HUDEP-2 (cell line): ENCODE results near the gene RAB6A.
"Not testable (repeated sequence)": the region's sequence is repeated elsewhere in the genome, so short reads cannot be mapped to it uniquely, and the experiment has no call there.

Experiments
- DNase-seq, 76 experiments: peaks; one replicate each; lab custom pipeline; 2025; ENCODE audit not compliant: unreplicated experiment in 76 of 76; lab: John Stamatoyannopoulos, UW

Gene RAB6A

DNA sequence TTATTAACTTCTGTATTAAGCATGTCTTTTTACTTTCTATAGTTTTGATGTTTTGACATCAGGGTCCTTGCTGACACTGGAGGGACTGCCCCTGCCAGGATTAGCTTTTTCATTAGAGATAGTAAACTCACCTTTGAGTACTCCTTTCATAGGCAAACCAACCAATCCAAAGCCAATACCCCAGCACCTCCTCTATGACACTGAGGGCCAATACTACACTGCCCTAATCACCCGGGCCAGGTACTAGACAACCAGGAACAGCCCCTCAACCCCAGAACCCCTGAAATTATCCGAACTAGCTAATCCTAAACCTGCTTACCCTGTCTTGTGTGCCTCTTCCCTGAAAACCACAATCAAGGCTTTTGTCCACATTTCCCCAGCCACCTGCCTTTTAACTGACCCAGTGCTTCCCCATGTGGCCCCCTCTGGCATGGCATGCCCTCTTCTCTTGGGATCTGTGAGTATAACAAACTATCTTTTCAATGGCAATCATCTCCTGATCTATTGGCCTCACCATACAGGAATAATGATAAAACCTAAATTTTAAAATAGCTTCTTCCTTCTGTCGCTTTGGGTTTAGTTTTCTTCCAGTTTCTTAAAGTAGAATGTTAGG lies 31.2 kb downstream of the RAB6A start:
- DNase-seq, result peak in 10 of 76 experiments; percentile 0 to 24 (median 6)

GRCh38 chr11:73728000-73728399 lies 32.9 kb downstream of the RAB6A start:
- DNase-seq, result no peak

DNA sequence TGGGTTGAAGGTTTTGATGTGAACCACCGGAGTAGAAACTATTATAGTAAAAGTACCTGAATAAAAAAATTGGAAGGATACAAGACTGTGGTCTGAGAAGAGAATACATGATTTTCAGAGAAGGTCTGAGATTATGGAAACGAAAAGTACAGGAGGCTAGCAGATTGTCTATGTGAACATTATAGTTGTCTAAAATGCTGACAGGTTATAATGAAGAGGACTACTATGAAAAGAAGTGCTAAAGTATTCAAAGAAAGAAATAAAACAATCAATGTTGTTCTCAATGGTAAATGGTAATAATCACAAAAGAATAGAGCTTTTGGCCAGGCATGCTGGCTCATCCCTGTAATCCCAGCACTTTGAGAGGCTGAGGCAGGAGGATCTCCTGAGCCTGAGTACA lies 34.0 kb downstream of the RAB6A start:
- no peak for DNase-seq

- no peak for DNase-seq
These were observed 43.7 kb downstream of the RAB6A start for GRCh38 chr11:73717136-73717535.

GRCh38 chr11:73716153-73717056 lies 44.5 kb downstream of the RAB6A start:
- DNase-seq, result peak in 6 of 76 experiments; percentile 1 to 26 (median 8)

GRCh38 chr11:73715541-73715940 lies 45.3 kb downstream of the RAB6A start:
- DNase-seq, result no peak

- no peak for DNase-seq
These were observed 49.9 kb downstream of the RAB6A start for GRCh38 chr11:73710964-73711363.

DNA sequence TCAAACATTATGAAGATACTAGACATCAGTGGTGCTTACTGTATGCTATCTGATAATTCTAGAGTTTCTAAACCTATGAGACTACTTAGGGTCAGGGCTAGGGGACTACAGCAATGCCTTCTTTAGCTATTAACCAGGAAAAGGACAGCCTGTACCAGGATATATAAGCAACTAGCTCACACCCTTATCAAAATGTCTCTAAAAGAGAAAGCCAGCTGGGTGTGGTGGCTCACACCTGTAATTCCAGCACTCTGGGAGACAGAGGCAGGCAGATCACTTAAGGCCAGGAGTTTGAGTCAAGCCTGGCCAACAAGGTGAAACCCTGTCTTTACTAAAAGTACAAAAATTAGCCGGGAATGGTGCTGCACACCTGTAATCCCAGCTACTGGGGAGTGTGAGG lies 55.8 kb downstream of the RAB6A start:
- DNase-seq, result no peak

- DNase-seq, result no peak
These were observed 66.9 kb downstream of the RAB6A start for GRCh38 chr11:73693899-73694525.

GRCh38 chr11:73680687-73681086 lies 80.2 kb downstream of the RAB6A start:
- no peak for DNase-seq

DNA sequence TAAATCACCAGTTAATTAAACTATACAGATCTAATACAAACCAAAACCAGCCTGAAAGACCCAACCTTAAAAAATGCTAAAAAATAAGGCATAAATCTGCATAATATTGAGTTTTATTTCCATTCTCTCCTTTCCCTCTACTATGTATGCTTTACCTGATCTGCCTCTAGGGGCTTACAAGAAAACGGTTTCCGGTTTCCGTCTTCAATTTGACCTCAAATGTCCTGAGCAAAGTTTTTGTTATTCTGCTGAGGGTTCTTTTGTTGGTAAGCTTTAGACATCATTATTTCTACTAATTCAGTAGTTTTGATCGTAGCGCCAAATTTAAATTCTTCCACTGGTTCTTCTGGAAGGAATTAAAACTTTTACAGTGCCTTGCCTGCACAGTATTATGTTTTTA lies 84.3 kb downstream of the RAB6A start:
- not testable (repeated sequence) for DNase-seq

DNA sequence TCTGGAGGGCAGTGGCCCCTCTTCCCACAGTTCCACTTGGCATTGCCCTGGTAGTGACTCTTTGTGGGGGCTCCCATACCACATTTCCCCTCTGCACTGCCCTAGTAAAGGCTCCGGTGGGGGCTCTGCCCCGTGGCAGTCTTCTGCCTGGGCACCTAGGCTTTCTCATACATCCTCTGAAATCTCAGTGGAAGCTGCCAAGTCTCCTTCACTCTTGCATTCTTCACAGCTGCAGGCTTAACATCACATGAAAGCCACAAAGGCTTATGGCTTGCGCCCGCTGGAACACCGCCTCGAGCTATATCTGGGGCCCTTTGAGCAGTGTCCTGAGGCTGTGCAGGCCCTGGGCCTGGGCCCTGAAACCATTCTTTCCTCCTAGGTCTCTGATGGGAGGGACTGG lies 89.2 kb downstream of the RAB6A start:
- no peak for DNase-seq

GRCh38 chr11:73670808-73671207 lies 90.1 kb downstream of the RAB6A start:
- DNase-seq, result no peak

DNA sequence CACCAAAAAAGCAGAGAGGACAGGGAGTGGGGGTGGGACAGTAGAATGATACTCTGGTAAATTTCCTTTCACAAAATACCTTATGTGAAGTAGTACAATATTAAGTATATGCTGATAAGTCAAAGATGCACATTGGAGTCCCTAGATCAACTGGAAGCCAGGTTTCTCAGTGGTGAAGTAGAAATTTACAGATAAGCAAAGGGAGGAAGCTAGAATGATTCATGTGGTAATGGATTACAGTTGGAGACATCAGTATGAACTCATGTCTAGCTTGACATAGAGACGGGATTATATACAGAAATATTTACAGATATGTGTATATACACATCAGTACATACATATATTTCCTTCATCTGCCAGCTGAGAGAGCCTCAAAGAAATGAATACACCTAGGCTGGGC lies 93.0 kb downstream of the RAB6A start:
- DNase-seq, result no peak

DNA sequence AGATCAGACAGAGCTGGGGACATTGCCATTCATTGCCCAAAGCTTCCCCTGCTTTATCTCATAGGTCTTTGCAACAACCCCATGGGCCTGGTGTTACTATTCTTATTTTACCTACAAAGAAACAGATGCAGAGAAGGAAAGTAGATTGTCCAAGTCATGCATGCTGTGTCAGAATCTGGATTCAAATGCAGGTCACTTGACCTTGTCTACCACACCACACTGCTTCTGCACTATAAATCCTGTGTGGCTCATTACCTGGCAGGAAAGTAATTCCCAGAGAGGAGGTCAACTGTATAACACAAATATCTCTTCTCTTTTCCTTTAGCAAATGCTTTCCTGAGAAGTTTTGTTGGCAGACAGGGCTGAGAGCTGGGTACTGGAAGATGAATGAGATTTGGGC lies 96.0 kb downstream of the RAB6A start:
- no peak for DNase-seq

DNA sequence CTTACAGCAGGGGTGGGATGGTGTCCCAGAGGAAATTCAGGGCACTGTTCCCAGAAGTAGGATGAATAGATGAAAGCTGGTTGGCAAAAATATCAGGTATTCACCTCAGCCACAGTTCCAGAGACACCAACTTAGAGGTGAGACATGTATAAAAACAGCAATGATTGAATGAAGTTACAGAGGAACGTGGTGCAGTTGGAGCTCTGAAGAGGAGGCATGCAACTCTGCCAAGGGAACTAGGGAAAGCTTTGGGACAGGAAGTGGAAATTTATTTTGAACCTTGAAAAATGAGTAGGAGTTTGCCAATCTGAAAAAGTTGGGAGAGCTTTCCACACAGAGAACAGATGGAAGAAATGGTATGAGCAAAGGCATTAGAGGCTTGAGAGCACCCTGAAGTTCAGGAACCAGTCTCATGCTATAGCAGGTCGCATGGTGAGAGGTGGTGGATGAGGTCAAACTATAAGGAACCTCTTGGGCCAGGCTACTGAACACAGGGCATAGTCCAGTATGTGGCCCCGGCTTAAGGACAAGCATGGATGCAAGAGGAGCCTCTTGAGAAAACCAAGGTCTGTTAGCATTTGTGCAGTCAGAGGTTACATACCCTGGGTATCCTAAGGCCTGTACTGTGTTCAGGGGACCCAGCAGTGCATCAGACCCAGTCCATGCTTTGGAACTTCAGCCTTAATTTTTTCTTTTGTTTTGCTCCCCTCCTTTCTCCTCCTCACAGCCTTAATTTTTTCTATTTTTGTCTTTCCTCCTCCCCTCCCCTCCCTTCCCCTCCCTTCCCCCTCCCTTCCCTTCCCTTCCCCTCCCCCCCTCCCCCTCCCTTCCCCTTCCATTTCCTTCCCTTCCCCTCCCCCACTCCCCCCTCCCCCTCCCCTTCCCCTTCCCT lies 97.0 kb downstream of the RAB6A start:
- DNase-seq, result no peak

DNA sequence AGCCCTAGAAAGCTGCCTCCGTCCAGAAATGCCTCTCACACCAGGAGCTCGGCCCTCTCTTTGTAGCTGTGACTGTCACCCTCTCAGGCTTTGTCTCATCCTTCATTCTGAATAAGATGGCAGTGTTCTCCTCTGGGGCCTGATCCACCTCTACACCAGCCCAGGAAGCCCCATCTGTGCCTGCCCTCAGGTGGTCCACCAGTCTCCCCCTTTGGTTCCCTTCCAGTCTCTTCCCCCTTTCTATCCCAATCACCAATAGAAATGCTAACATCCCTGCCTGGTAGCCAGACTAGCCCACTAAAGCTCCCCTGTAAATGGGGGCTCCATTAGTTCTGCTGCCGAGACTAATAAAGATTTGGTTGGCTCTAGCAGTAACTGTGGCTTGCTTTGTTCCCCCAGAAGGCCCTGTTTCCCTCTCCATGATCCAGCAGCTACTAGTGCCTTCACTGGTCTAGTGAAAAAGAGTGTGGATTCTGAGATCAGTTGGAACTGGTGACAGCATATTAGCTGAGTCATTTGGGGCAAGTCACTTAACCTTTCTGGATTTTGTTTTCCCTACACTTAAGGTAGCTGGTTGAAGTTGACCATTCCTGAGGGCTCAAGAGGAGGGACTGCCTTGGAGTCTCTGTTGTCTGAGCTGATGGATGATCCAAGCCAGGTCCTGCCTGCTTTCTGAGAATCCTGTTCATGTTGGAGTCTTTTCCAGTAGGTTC lies 98.3 kb downstream of the RAB6A start:
- DNase-seq, result no peak

- DNase-seq, result peak in 71 of 76 experiments; percentile 28 to 89 (median 70)
These were observed 99.7 kb downstream of the RAB6A start for GRCh38 chr11:73661035-73661628.

DNA sequence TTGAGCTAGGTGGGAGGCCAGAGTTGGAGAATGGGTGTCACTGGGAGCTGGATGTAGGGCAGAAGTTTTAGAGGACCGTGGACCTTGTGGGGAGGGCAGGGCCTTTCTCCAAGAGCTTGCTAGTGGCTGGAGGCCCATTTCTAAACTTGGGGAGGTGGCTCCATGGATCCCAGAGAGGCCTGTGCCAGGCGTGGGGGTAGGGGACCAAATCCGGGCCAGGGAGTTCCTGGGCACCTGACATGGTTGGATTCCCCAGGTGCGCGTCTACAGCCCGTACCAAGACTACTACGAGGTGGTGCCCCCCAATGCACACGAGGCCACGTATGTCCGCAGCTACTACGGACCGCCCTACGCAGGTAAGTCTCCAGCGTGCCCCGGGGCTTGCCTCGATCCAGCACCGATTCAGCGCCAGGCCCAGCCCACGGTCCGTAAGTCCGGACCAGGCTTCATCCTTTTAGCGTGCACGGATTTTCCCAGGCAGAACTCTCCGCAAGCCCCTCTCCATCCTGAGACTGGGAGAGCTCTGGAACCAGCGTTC lies 100.3 kb downstream of the RAB6A start:
- DNase-seq, result no peak
